HG03103 (cell line): ENCODE results near the gene TRMO.

ENCODE experiments used
- ATAC-seq: cut with Tn5 transposase; IDR thresholded peaks from one replicate; pipeline ENCODE4 v1.9.1; 2021; ENCODE audit warnings: low read depth; ENCODE audit not compliant: unreplicated experiment

TRMO gene

DNA sequence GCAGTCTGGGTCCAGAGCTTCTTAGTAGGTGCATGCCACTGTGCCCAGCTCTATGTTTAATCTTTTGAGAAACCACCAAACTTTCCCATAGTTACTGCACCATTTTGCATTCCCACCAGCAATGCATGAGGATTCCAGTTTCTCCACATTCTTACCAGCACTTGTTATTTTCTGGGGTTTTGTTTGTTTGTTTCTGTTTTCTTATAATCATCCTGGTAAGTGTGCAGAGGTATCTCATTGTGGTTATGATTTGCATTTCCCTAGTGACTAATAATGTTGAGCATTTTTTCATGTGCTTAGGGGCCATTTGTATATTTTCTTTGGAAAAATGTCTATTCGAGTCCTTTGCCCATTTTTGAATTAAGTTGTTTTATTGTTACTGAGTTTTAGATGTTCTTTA lies 57.9 kb downstream of the TRMO start:
- ATAC-seq, result no peak

DNA sequence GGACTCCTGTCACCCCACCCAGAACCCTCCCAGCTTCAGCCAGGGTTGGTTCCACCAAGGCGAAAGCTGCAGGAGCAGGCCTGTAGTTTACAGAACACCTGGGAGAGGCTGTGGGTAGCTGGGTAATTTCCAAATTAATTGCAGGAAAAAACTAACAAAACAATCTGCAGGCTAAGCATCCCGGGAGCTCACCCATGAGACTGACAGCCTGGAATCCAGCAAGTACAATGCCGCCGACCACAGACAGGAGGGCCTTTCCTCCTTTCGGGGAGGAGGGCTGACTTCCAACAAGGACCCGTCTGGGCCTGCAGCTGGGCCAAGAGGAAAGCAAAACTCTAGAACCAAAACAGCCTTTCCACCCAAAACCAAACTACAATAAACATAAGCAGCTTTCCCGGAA lies 59.0 kb downstream of the TRMO start:
- ATAC-seq, result no peak

DNA sequence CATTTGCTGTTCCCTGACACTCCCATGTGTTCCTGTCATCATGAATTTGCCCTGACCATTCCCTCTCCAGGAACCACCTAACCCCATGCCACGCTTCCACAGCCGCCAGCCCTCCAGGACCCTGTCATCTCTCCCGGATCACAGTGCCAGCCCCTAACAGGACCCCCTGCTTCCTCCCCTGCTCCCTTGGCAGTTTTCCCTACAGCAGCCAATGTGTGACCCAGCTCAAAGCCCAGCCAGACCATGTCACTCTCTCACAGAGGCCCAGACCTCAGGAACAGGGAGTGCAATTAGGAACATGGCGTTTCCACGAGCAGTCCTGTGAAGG lies 61.2 kb downstream of the TRMO start:
- ATAC-seq, result no peak

DNA sequence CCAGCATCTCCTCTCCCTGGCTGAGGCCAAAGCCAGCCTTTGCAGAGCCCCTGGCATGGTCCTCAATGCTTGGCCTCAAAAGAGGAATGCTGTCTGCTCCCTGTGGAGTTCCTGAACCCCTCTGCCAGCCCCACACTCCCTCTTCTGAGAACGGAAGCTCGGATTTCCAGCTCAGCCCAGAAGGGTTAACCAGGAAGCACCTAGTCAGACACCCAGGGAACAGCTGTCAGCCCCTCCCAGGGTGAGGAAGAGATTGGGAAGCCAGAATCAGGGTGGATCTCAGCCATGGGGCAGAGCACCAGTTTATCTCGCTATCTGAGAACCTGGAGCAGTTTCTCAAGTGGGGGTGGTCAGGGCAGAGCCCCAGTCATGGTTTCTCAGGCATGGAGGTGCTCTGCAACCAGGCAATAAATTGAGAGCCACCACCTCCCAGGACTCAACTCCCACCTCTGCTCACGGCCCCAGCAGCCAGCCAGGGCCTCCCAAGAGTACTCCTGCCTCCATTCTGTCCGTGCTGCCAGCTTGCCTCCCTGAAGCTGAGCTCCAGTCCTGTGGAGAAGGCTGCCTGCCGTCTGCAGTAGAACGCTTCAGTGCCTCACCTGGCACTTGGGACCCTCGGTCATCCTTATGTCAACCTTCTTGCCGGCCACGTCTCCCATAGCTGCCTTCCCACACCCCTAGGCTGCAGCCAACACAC lies 61.7 kb downstream of the TRMO start:
- ATAC-seq, result no peak

GRCh38 chr9:97859346-97859745 lies 63.0 kb downstream of the TRMO start:
- ATAC-seq, result no peak

DNA sequence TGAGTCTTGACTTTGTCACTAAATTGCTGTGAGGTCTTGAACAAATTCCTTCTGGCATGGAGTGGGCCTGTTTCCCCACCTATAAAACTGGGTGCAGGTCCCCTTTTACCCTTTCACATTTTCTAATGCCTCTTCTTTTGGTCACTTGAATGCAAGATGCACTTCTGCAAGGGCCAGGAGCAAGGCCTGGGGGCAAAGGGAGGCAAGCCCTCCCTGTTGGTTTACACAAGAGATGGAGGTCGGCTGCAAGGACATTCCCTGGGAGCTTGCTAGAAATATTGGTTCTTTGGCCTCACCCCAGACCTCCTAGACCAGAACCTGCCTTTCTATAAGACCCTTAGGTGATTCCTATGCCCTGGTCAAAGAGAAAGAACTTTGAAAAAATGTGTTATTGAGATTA lies 63.5 kb downstream of the TRMO start:
- no peak for ATAC-seq

- ATAC-seq, result no peak
These were observed 63.9 kb downstream of the TRMO start for GRCh38 chr9:97858393-97858713.

- no peak for ATAC-seq
These were observed 64.5 kb downstream of the TRMO start for GRCh38 chr9:97857606-97858392.

DNA sequence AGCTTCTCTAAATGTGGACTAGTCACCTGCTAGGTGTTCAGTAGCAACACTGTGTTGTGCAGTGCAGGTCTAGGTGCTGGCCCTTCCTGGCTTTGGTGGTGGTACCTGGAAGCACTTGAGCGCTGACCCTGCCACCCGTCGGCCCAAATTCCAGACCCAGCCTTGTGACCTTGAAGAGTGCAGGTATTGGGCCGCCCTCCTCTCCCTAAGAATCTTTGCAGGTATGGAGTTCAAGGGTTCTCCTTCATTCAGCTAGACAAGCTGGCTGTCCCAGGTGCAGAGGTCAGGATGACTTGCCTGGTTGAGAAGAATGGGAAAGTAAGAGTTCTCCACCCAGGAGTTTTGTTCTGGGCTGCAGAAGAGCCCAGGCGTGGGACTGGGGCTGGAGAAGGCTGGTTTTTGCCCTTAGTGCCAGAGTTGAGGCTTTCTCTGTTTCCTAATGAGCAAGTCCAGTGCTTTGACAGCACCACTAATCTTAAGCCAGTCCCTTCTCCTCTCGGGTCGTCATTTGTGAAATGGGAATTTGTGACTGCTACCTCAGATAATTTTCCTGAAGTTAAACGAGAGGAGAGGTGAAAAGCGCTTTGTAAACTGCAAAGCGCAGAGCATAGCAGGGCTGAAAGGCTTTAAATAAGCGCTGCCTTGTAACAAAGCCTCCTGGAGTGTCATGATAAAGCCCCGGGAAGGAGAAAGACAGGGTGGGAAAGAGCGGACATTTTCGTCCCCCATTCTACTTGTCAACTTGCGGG lies 65.3 kb downstream of the TRMO start:
- ATAC-seq, result no peak

GRCh38 chr9:97855899-97856298 lies 66.4 kb downstream of the TRMO start:
- ATAC-seq, result no peak

DNA sequence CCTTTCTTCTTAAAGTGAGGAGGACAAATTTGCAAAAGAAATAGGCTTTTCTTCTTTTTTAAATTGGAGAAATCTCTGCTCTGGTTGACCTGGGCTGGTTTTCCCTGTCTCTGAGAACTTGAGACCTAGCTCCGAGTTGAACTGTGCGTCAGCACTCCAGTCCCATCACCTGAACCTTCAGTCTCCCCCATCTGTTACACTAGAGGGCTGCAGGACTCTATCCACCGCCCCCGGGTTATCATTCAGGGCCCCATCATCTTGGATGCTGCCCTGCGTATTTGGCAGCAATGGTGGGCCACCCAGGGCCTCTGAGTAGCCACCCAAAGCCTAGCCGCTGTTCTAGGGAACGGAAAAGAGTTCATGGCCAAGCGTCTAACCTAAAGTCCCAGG lies 66.8 kb downstream of the TRMO start:
- ATAC-seq, result no peak

DNA sequence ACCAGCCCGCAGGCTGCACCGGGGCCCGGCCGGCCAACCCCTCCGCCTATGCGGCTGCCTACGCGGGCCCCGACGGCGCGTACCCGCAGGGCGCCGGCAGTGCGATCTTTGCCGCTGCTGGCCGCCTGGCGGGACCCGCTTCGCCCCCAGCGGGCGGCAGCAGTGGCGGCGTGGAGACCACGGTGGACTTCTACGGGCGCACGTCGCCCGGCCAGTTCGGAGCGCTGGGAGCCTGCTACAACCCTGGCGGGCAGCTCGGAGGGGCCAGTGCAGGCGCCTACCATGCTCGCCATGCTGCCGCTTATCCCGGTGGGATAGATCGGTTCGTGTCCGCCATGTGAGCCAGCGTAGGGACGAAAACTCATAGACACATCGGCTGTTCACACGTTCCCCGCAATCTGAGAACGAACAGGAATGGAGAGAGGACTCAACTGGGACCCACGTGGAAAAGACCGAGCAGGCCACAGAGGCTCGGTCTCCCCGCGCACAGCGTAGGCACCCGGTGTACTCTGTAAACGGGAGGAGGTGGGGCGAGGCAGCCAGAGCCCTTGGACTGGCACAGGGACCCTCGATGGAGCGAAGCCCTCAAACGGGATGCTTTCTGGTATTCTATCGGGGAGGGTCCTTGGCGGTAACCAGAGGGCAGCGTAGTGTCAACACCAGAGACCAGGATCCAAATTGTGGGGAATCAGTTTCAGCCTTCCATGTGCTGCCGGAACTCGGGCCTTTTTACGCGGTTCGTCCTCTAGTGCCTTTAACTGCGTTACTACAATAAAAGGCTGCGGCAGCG lies 67.4 kb downstream of the TRMO start:
- no peak for ATAC-seq
